ENCODE measurements around the gene SAMD7. TPM values are rescaled to one million over a fixed set of nuclear protein-coding genes. Genes with fewer than 3 reads are reported as not detected.

SAMD7 gene
- not detected for total RNA-seq
- not detected for polyA plus RNA-seq (2013, experiment 1 of 2)
- polyA plus RNA-seq (2013, experiment 2 of 2), result not detected
- 0 to 0.15 (median 0) reads per million in 172 experiments for total RNA-seq

- ChIA-PET CTCF (no interaction called here), POLR2A (no interaction called here)
- DNase-seq, result no peak
- H3K9me3 Mint-ChIP-seq, result no peaks in the 10 kb centered on the region
- no peaks in the 10 kb centered on the region for H3K27me3 Mint-ChIP-seq
- H3K4me1 Mint-ChIP-seq (ENCODE audit: low read depth), result no peaks in the 10 kb centered on the region
- intact Hi-C loops (cut with DNase I, micrococcal nuclease), result no loop called here
- no peaks in the 10 kb centered on the region for H3K36me3 ChIP-seq (ENCODE audit: insufficient read depth, low read length)
- no peaks in the 10 kb centered on the region for H3K36me3 Mint-ChIP-seq (ENCODE audit: low read depth)
- no peak for TF ChIP-seq CTCF (IDR thresholded peaks at IDR 0.05)
- no peaks in the 10 kb centered on the region for H3K9me3 ChIP-seq (ENCODE audit: control insufficient read depth in 1 of 2, insufficient read depth in 1 of 2, low read length in 2 of 2)
- no peak within 1 kb of the TSS for H3K4me3 ChIP-seq (ENCODE audit: low read length)
- H3K4me1 ChIP-seq (ENCODE audit: insufficient read depth, low read length), result no peaks in the 10 kb centered on the region
- H3K27me3 ChIP-seq (ENCODE audit: control insufficient read depth in 1 of 2, insufficient read depth in 2 of 2, low read length in 2 of 2), result no peaks in the 10 kb centered on the region
- no peak for ATAC-seq (ENCODE audit: poor library complexity)
- no peak within 1 kb of the TSS for H3K27ac ChIP-seq (ENCODE audit: low read depth in 1 of 2, low read length in 2 of 2)
- H3K4me3 Mint-ChIP-seq, result no peak within 1 kb of the TSS
- H3K27ac Mint-ChIP-seq, result no peak within 1 kb of the TSS
Observed at GRCh38 chr3:169911272-169911671, at the start of gene SAMD7. TSS of gene SAMD7 (plus strand) at chr3:169911572. CDS start at chr3:169919499, 7,927 bp downstream.

- DNase-seq (no peak), ATAC-seq (ENCODE audit: poor library complexity) (no peak)
- H3K4me3 ChIP-seq (ENCODE audit: low read length), result no peak overlapping the region
- peaks cover 19% of the 10 kb centered on the region for H3K4me1 ChIP-seq (ENCODE audit: insufficient read depth, low read length)
- H3K9me3 Mint-ChIP-seq, result no peaks in the 10 kb centered on the region
- intact Hi-C loops (cut with DNase I, micrococcal nuclease), result loop anchor here (2.0 to 10.0 kb wide), 9 partner anchors 99 to 951 kb away; partner anchors contain the start of genes GPR160 (in 1 of the 2), PHC3 (in 1 of the 2) and SEC62 (in 1 of the 2)
- H3K36me3 Mint-ChIP-seq (ENCODE audit: low read depth), result no peaks in the 10 kb centered on the region
- H3K9me3 ChIP-seq (ENCODE audit: control insufficient read depth in 1 of 2, insufficient read depth in 1 of 2, low read length in 2 of 2), result no peaks in the 10 kb centered on the region
- H3K4me1 Mint-ChIP-seq (ENCODE audit: low read depth), result peaks cover 26% of the 10 kb centered on the region
- POLR2A ChIA-PET, result interaction anchor here (0.6 to 3.2 kb wide), 3 partner anchors 104 to 200 kb away, joined by 3 to 15 read pairs (median 4); partner anchors contain the start of gene SEC62
- H3K27ac ChIP-seq (ENCODE audit: low read depth in 1 of 2, low read length in 2 of 2), result no peak overlapping the region
- H3K27me3 ChIP-seq (ENCODE audit: control insufficient read depth in 1 of 2, insufficient read depth in 2 of 2, low read length in 2 of 2), result no peaks in the 10 kb centered on the region
- H3K27ac Mint-ChIP-seq, result no peak overlapping the region
- H3K36me3 ChIP-seq (ENCODE audit: insufficient read depth, low read length), result no peaks in the 10 kb centered on the region
- TF ChIP-seq CTCF (IDR thresholded peaks at IDR 0.05), result no peak
- H3K4me3 Mint-ChIP-seq, result no peak overlapping the region
- CTCF ChIA-PET, result no interaction called here
- H3K27me3 Mint-ChIP-seq, result peaks cover 5% of the 10 kb centered on the region
Observed at GRCh38 chr3:169861871-169862270, 49.5 kb upstream of the SAMD7 start.

- H3K4me1 ChIP-seq (ENCODE audit: insufficient read depth, low read length), result peaks cover 19% of the 10 kb centered on the region
- peaks cover 5% of the 10 kb centered on the region for H3K27me3 Mint-ChIP-seq
- peaks cover 29% of the 10 kb centered on the region for H3K4me1 Mint-ChIP-seq (ENCODE audit: low read depth)
- DNase-seq, result peak; percentile 43 to 87 (median 52)
- H3K36me3 ChIP-seq (ENCODE audit: insufficient read depth, low read length), result no peaks in the 10 kb centered on the region
- ChIA-PET POLR2A (interaction anchor here (0.8 to 3.2 kb wide), 2 partner anchors 14 to 103 kb away, joined by 4 to 15 read pairs; partner anchors contain the start of gene SEC62), CTCF (interaction anchor here (0.9 to 1.2 kb wide), 4 partner anchors 90 to 174 kb away, joined by 3 to 4 read pairs (median 3); partner anchors contain the start of gene MYNN)
- H3K9me3 ChIP-seq (ENCODE audit: control insufficient read depth in 1 of 2, insufficient read depth in 1 of 2, low read length in 2 of 2), result no peaks in the 10 kb centered on the region
- ATAC-seq (ENCODE audit: poor library complexity), result peak; percentile 81
- intact Hi-C loops (cut with DNase I, micrococcal nuclease), result loop anchor here (1.0 to 10.0 kb wide), 11 partner anchors 101 to 949 kb away; partner anchors contain the start of genes SEC62 (in 2 of the 2), GPR160 (in 1 of the 2) and PHC3 (in 1 of the 2)
- H3K27me3 ChIP-seq (ENCODE audit: control insufficient read depth in 1 of 2, insufficient read depth in 2 of 2, low read length in 2 of 2), result no peaks in the 10 kb centered on the region
- H3K4me3 ChIP-seq (ENCODE audit: low read length), result no peak overlapping the region
- no peak overlapping the region for H3K4me3 Mint-ChIP-seq
- no peak overlapping the region for H3K27ac Mint-ChIP-seq
- H3K27ac ChIP-seq (ENCODE audit: low read depth in 1 of 2, low read length in 2 of 2), result no peak overlapping the region
- no peaks in the 10 kb centered on the region for H3K36me3 Mint-ChIP-seq (ENCODE audit: low read depth)
- H3K9me3 Mint-ChIP-seq, result no peaks in the 10 kb centered on the region
- peak; percentile 98 for TF ChIP-seq CTCF (IDR thresholded peaks at IDR 0.05)
Observed at GRCh38 chr3:169863458-169863899, 47.9 kb upstream of the SAMD7 start.

All from CD4-positive, alpha-beta T cell (primary cell).